GM10266 (cell line): ENCODE data around the gene ROS1.
A peak's percentile ranks its signal among the peaks of the same experiment; 100 is the strongest.

Experiments
- DNase-seq: peaks from one replicate; pipeline ENCODE4 v3.0.0; 2012; ENCODE audit errors: extremely low spot score
- CTCF ChIP-seq: IDR thresholded peaks from 2 replicates; pipeline ENCODE4 v1.5.1; 2012; ENCODE audit warnings: mild to moderate bottlenecking, low read depth; ENCODE audit not compliant: control insufficient read depth, insufficient read depth; ENCODE audit errors: missing control alignments

Gene ROS1

GRCh38 chr6:117304446-117304845, 121.3 kb downstream of the ROS1 start:
- TF ChIP-seq CTCF = no peak
- DNase-seq = no peak

- TF ChIP-seq CTCF = no peak
- DNase-seq = no peak
Measured at GRCh38 chr6:117303323-117303722, 122.4 kb downstream of the ROS1 start.

GRCh38 chr6:117298941-117299340, 126.8 kb downstream of the ROS1 start:
- no peak for DNase-seq
- TF ChIP-seq CTCF = no peak

- no peak for DNase-seq
- no peak for TF ChIP-seq CTCF
Measured at GRCh38 chr6:117290173-117290846, 135.4 kb downstream of the ROS1 start.

GRCh38 chr6:117288083-117288715, 137.5 kb downstream of the ROS1 start:
- DNase-seq = no peak

GRCh38 chr6:117280922-117281321, 144.8 kb downstream of the ROS1 start:
- TF ChIP-seq CTCF = peak; percentile 16
- no peak for DNase-seq

More at GRCh38 chr6:117288083-117288715, 137.5 kb downstream of the ROS1 start:
- TF ChIP-seq CTCF = no peak

- no peak for TF ChIP-seq CTCF
- DNase-seq = no peak
Measured at GRCh38 chr6:117276778-117277316, 148.9 kb downstream of the ROS1 start.
